ENCODE data around the gene STMN3. TPM values are rescaled to one million over a fixed set of nuclear protein-coding genes. Genes with fewer than 3 reads are reported as not detected.

Gene STMN3
- total RNA-seq, 1 experiment from 2014 or later: 138 TPM

DNA sequence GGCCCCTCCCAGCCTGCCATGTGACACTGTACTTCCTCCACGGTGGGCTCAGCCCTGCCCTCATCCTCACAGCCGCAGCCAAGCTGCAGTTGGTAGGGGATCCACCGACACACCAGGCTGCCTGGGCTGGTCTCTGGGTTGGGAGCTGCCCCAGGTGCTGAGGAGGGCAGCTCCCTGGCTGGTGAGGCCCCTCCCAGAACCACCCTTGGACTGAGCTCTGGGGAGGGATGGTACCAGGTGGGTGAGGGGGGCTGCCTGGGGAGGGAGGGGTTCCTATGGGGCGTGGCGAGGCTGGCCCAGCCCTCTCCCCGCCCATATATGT lies 43.0 kb upstream of the STMN3 start:
- H3K9me2 ChIP-seq (ENCODE audit: insufficient read depth): no peaks in the 10 kb centered on the region
- TF ChIP-seq SP1 (IDR thresholded peaks at IDR 0.05; ENCODE audit: low read depth): no peak
- no peak for TF ChIP-seq JUND (IDR thresholded peaks at IDR 0.05)
- CTCF ChIA-PET: interaction anchor here (0.8 kb wide), 1 partner anchor 55 kb away, joined by 4 read pairs; no protein-coding TSS in a partner anchor

DNA sequence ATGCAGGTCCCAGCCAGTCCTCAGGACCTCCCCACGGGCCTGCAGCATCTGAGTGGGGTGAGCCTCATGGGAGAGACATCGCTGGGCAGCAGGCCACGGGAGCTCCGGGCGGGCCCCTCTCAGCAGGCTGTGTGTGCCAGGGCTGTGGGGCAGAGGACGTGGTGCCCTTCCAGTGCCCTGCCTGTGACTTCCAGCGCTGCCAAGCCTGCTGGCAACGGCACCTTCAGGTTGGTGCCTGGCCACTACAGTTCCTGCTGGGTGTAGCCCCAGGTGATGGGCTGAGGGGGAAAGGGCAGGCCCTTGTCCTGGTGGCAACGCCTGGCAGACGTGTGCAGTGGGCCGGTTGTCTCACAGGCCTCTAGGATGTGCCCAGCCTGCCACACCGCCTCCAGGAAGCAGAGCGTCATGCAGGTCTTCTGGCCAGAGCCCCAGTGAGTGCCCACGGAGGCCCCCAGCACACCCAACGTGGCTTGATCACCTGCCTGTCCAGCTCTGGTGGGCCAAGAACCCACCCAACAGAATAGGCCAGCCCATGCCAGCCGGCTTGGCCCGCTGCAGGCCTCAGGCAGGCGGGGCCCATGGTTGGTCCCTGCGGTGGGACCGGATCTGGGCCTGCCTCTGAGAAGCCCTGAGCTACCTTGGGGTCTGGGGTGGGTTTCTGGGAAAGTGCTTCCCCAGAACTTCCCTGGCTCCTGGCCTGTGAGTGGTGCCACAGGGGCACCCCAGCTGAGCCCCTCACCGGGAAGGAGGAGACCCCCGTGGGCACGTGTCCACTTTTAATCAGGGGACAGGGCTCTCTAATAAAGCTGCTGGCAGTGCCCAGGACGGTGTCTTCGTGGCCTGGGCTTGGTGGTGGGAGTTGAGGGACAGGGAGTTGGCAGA lies 42.4 kb upstream of the STMN3 start:
- no peaks in the 10 kb centered on the region for H3K27me3 ChIP-seq (ENCODE audit: insufficient read depth, low read length)
- H3K4me1 ChIP-seq (ENCODE audit: control insufficient read depth in 1 of 2, insufficient read depth in 2 of 2, low read length in 2 of 2): peaks cover 41 to 65% of the 10 kb centered on the region in 2 experiments
- ChIA-PET POLR2A (interaction anchor here (0.6 to 2.3 kb wide), 4 partner anchors 13 to 169 kb away, joined by 3 to 28 read pairs (median 4); partner anchors contain the start of gene TPD52L2), CTCF (interaction anchor here (0.8 kb wide), 1 partner anchor 54 kb away, joined by 4 read pairs; no protein-coding TSS in a partner anchor), RAD21 (ENCODE audit: low non-redundant PET in 1 of 2, low total read pairs in 2 of 2, uncharacterized antibody in 2 of 2, unreplicated experiment in 2 of 2) (interaction anchor here in 1 of 2 experiments (0.6 kb wide), 1 partner anchor 139 kb away, joined by 4 read pairs; no protein-coding TSS in a partner anchor)
- peak overlapping the region; percentile 58 to 69; a peak in 2 of 4 replicates for H3K4me3 ChIP-seq (replicated peaks in 1 of 2; ENCODE audit: low read depth in 1 of 2, low read length in 2 of 2)
- intact Hi-C loops (cut with micrococcal nuclease): loop anchor here (2.0 to 5.0 kb wide), 5 partner anchors 13 to 262 kb away; partner anchors contain the start of genes PTK6, STMN3 and UCKL1
- peak overlapping the region; percentile 78 for H3K4me2 ChIP-seq (ENCODE audit: low read length)
- H4K20me1 ChIP-seq (ENCODE audit: insufficient read depth): no peaks in the 10 kb centered on the region
- no peaks in the 10 kb centered on the region for H3K9me2 ChIP-seq (ENCODE audit: insufficient read depth)
- H3K9ac ChIP-seq (ENCODE audit: low read length): peak overlapping the region; percentile 71
- ATAC-seq (no peak), DNase-seq (ENCODE audit: low read depth, low spot score) (no peak)
- H3K36me3 ChIP-seq (ENCODE audit: control insufficient read depth in 1 of 2, insufficient read depth in 2 of 2, low read length in 2 of 2): peaks cover 0 to 8% of the 10 kb centered on the region in 2 experiments; a peak in 1 of 4 replicates
- no TSS peak for BruUV-seq (replicated peaks)
- peak overlapping the region; percentile 91 for H3K27ac ChIP-seq (ENCODE audit: low read depth, low read length)
- H3K9me3 ChIP-seq (ENCODE audit: control insufficient read depth in 1 of 2, insufficient read depth in 1 of 2, low read depth in 1 of 2, low read length in 2 of 2): no peaks in the 10 kb centered on the region
- H2AFZ ChIP-seq (ENCODE audit: low read depth, low read length, poor library complexity, severe bottlenecking): no peak overlapping the region
- peaks cover 10% of the 10 kb centered on the region; the same call in 1 of the 2 replicates for H3K79me2 ChIP-seq (ENCODE audit: insufficient read depth, low read length)
- TF ChIP-seq, protein P1, sequence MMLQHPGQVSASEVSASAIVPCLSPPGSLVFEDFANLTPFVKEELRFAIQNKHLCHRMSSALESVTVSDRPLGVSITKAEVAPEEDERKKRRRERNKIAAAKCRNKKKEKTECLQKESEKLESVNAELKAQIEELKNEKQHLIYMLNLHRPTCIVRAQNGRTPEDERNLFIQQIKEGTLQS (IDR thresholded peaks at IDR 0.05): no peak
- TF ChIP-seq SIN3A (IDR thresholded peaks at IDR 0.05; ENCODE audit: low read depth) (no peak), SP1 (IDR thresholded peaks at IDR 0.05; ENCODE audit: low read depth) (no peak)

More for the DNA sequence above, 43.0 kb upstream of the STMN3 start:
- H2AFZ ChIP-seq (ENCODE audit: low read depth, low read length, poor library complexity, severe bottlenecking): no peak overlapping the region
- no TSS peak for BruUV-seq (replicated peaks)
- no peaks in the 10 kb centered on the region for H3K27me3 ChIP-seq (ENCODE audit: insufficient read depth, low read length)
- no peaks in the 10 kb centered on the region for H3K9me3 ChIP-seq (ENCODE audit: control insufficient read depth in 1 of 2, insufficient read depth in 1 of 2, low read depth in 1 of 2, low read length in 2 of 2)
- intact Hi-C loops (cut with micrococcal nuclease): loop anchor here (2.0 to 5.0 kb wide), 5 partner anchors 13 to 261 kb away; partner anchors contain the start of genes PTK6, STMN3 and UCKL1
- peaks cover 0 to 8% of the 10 kb centered on the region in 2 experiments; a peak in 1 of 4 replicates for H3K36me3 ChIP-seq (ENCODE audit: control insufficient read depth in 1 of 2, insufficient read depth in 2 of 2, low read length in 2 of 2)
- H3K4me3 ChIP-seq (replicated peaks in 1 of 2; ENCODE audit: low read depth in 1 of 2, low read length in 2 of 2): peak overlapping the region; percentile 58 to 69
- ChIA-PET POLR2A (interaction anchor here (0.6 to 2.3 kb wide), 4 partner anchors 14 to 168 kb away, joined by 3 to 28 read pairs (median 4); partner anchors contain the start of gene TPD52L2), RAD21 (ENCODE audit: low non-redundant PET in 1 of 2, low total read pairs in 2 of 2, uncharacterized antibody in 2 of 2, unreplicated experiment in 2 of 2) (interaction anchor here in 1 of 2 experiments (0.6 kb wide), 1 partner anchor 139 kb away, joined by 4 read pairs; no protein-coding TSS in a partner anchor)
- H3K9ac ChIP-seq (ENCODE audit: low read length): peak overlapping the region; percentile 71
- DNase-seq (ENCODE audit: low read depth, low spot score) (peak; percentile 40), ATAC-seq (peak; percentile 58)
- H3K27ac ChIP-seq (ENCODE audit: low read depth, low read length): peak overlapping the region; percentile 91
- H4K20me1 ChIP-seq (ENCODE audit: insufficient read depth): no peaks in the 10 kb centered on the region
- peaks cover 10% of the 10 kb centered on the region; the same call in 1 of the 2 replicates for H3K79me2 ChIP-seq (ENCODE audit: insufficient read depth, low read length)
- H3K4me1 ChIP-seq (ENCODE audit: control insufficient read depth in 1 of 2, insufficient read depth in 2 of 2, low read length in 2 of 2): peaks cover 35 to 65% of the 10 kb centered on the region in 2 experiments
- H3K4me2 ChIP-seq (ENCODE audit: low read length): peak overlapping the region; percentile 78
